Measurements from ENCODE around the gene TNS4. TPM values are rescaled to one million over a fixed set of nuclear protein-coding genes. Genes with fewer than 3 reads are reported as not detected.

The TNS4 gene
- total and polyA plus RNA-seq, 2 donors (not counting 1 experiment from before 2014, with no cell fraction given): under 0.01 to 0.05 TPM

DNA sequence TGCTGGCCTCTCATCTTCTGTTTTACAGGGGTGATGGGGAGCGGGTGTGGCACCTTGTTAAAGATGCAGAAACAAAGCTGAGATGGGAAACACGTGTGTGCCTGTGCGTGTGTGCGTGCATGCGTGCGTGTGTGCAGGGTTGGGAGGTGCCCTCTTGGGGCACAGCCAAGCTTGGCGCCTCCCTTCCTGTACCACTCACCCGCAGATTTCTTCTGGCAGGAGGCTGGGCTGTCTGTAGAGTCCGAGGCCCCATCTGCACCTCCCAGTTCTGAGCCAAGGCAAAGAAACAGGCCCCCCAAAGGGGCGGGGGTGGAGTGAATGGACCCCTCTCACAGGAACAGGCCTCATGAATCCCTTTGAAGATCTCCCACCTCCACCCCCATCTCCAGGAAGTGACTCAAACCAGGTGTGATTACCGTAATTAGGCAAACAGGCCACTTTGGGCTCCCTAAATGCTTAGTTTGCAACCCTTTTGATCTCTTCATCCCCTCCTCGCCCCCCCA is 20.9 kb downstream of the TNS4 start:
- Histone ChIP-seq H3K36me3 (ENCODE audit: control insufficient read depth, insufficient read depth, low read length) (no peaks in the 10 kb centered on the region), H3K4me3 (replicated peaks in 1 of 4; ENCODE audit: control extremely low read depth in 1 of 4, insufficient read depth in 1 of 4, low read depth in 3 of 4, low read length in 4 of 4) (no peak overlapping the region), H2AFZ (ENCODE audit: low read length) (no peak overlapping the region), H4K20me1 (ENCODE audit: control insufficient read depth, extremely low read depth, insufficient read depth, low read length) (no peaks in the 10 kb centered on the region), H3K4me2 (ENCODE audit: extremely low read depth, insufficient read depth, low read length) (no peak overlapping the region), H3K9me3 (ENCODE audit: control insufficient read depth, insufficient read depth, low read depth, low read length) (no peaks in the 10 kb centered on the region), H3K4me1 (ENCODE audit: control insufficient read depth, extremely low read depth, insufficient read depth, low read length) (peaks cover 10% of the 10 kb centered on the region), H3K27me3 (ENCODE audit: control insufficient read depth, insufficient read depth, low read length) (no peaks in the 10 kb centered on the region), H3K27ac (ENCODE audit: insufficient read depth, low read length) (no peak overlapping the region), H3K9ac (ENCODE audit: insufficient read depth, low read length) (no peak overlapping the region), H3K79me2 (ENCODE audit: control insufficient read depth, insufficient read depth, low read length) (no peaks in the 10 kb centered on the region)
- DNase-seq (ENCODE audit: low read depth in 2 of 2): peak in 1 of 2 donors; percentile 81
- no peak for TF ChIP-seq EZH2 (IDR thresholded peaks at IDR 0.05; ENCODE audit: low read length, missing control alignments)
- TF ChIP-seq, protein P1, sequence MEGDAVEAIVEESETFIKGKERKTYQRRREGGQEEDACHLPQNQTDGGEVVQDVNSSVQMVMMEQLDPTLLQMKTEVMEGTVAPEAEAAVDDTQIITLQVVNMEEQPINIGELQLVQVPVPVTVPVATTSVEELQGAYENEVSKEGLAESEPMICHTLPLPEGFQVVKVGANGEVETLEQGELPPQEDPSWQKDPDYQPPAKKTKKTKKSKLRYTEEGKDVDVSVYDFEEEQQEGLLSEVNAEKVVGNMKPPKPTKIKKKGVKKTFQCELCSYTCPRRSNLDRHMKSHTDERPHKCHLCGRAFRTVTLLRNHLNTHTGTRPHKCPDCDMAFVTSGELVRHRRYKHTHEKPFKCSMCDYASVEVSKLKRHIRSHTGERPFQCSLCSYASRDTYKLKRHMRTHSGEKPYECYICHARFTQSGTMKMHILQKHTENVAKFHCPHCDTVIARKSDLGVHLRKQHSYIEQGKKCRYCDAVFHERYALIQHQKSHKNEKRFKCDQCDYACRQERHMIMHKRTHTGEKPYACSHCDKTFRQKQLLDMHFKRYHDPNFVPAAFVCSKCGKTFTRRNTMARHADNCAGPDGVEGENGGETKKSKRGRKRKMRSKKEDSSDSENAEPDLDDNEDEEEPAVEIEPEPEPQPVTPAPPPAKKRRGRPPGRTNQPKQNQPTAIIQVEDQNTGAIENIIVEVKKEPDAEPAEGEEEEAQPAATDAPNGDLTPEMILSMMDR (conservative IDR thresholded peaks at IDR 0.05 in 1 of 2, IDR thresholded peaks at IDR 0.05 in 1 of 2; ENCODE audit: low read depth in 1 of 2, low read length in 2 of 2): no peak

DNA sequence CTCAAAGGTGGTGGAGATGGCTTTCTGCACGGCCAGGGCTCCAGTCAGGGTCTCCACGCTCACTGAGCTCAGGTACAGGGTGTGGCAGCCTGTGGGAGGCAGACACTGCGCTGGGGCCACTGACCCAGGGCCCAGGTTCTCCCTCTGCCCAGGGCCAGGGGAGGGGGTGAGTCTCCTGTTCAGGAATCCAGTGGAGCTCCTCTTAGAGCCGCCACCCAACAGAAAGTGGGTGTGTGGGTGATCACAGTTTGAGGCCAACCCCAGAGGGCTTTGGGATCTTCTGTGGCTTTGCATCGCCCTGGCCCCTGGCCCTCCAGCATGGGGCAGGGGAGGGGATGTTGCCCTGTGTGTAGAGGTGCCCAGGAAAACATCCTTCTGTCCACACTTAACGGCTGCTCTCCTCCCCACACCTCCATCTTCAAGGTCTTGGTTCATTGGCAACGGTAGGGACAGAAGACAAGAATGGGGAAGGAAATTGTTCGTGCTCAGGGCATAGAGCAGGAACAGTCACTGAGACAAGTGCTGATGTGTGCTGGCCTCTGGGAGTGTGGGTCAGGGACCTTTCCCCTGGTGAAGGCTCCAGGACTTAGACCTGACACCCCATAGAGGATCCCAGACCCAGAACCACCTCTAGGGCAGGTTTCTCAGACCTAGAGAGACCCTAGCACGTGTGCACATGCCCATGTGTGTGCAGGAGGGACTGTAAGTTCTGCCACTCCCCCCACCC is 21.5 kb downstream of the TNS4 start:
- H3K27ac ChIP-seq (ENCODE audit: insufficient read depth, low read length): no peak overlapping the region
- H3K4me1 ChIP-seq (ENCODE audit: control insufficient read depth, extremely low read depth, insufficient read depth, low read length): peaks cover 6% of the 10 kb centered on the region
- no peaks in the 10 kb centered on the region for H3K79me2 ChIP-seq (ENCODE audit: control insufficient read depth, insufficient read depth, low read length)
- DNase-seq (ENCODE audit: low read depth in 2 of 2): no peak
- no peaks in the 10 kb centered on the region for H4K20me1 ChIP-seq (ENCODE audit: control insufficient read depth, extremely low read depth, insufficient read depth, low read length)
- no peak overlapping the region for H3K9ac ChIP-seq (ENCODE audit: insufficient read depth, low read length)
- H3K36me3 ChIP-seq (ENCODE audit: control insufficient read depth, insufficient read depth, low read length): no peaks in the 10 kb centered on the region
- H3K4me3 ChIP-seq (replicated peaks in 1 of 4; ENCODE audit: control extremely low read depth in 1 of 4, insufficient read depth in 1 of 4, low read depth in 3 of 4, low read length in 4 of 4): no peak overlapping the region
- no peaks in the 10 kb centered on the region for H3K27me3 ChIP-seq (ENCODE audit: control insufficient read depth, insufficient read depth, low read length)
- no peaks in the 10 kb centered on the region for H3K9me3 ChIP-seq (ENCODE audit: control insufficient read depth, insufficient read depth, low read depth, low read length)
- no peak overlapping the region for H3K4me2 ChIP-seq (ENCODE audit: extremely low read depth, insufficient read depth, low read length)
- no peak overlapping the region for H2AFZ ChIP-seq (ENCODE audit: low read length)
- TF ChIP-seq, protein P1 (conservative IDR thresholded peaks at IDR 0.05 in 1 of 2, IDR thresholded peaks at IDR 0.05 in 1 of 2; ENCODE audit: low read depth in 1 of 2, low read length in 2 of 2): no peak
- TF ChIP-seq EZH2 (IDR thresholded peaks at IDR 0.05; ENCODE audit: low read length, missing control alignments): no peak

DNA sequence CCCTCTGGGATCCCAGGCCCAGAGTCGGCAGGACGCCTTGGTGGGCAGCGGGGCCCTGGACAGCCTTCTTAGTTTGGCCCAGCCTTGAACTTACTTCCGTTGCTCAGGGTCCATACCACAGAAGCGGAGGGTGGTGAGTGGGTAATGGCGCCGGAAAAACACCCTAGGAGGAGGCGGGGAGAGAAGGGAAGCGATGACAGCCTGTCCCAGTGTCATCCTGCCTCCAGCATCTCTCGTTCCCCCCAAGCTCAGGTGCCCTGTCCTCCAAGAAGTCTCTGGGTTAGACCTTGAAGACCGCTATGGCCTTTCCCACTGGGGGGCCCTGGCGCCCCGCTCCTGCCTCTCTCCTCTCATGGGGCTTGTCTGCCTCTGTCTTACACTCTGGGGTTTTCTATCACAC is 22.9 kb downstream of the TNS4 start:
- no peaks in the 10 kb centered on the region for H3K27me3 ChIP-seq (ENCODE audit: control insufficient read depth, insufficient read depth, low read length)
- peaks cover 2% of the 10 kb centered on the region for H3K4me1 ChIP-seq (ENCODE audit: control insufficient read depth, extremely low read depth, insufficient read depth, low read length)
- H2AFZ ChIP-seq (ENCODE audit: low read length): no peak overlapping the region
- TF ChIP-seq EZH2 (IDR thresholded peaks at IDR 0.05; ENCODE audit: low read length, missing control alignments): no peak
- H3K9ac ChIP-seq (ENCODE audit: insufficient read depth, low read length): no peak overlapping the region
- H3K27ac ChIP-seq (ENCODE audit: insufficient read depth, low read length): no peak overlapping the region
- H3K36me3 ChIP-seq (ENCODE audit: control insufficient read depth, insufficient read depth, low read length): no peaks in the 10 kb centered on the region
- DNase-seq (ENCODE audit: low read depth in 2 of 2): no peak
- no peaks in the 10 kb centered on the region for H4K20me1 ChIP-seq (ENCODE audit: control insufficient read depth, extremely low read depth, insufficient read depth, low read length)
- no peak overlapping the region for H3K4me3 ChIP-seq (replicated peaks in 1 of 4; ENCODE audit: control extremely low read depth in 1 of 4, insufficient read depth in 1 of 4, low read depth in 3 of 4, low read length in 4 of 4)
- no peaks in the 10 kb centered on the region for H3K79me2 ChIP-seq (ENCODE audit: control insufficient read depth, insufficient read depth, low read length)
- H3K4me2 ChIP-seq (ENCODE audit: extremely low read depth, insufficient read depth, low read length): no peak overlapping the region
- H3K9me3 ChIP-seq (ENCODE audit: control insufficient read depth, insufficient read depth, low read depth, low read length): no peaks in the 10 kb centered on the region

All from fibroblast of lung (primary cell).